H1 (cell line): ENCODE results near the gene MAGOH. TPM values are rescaled to one million over a fixed set of nuclear protein-coding genes. Genes with fewer than 3 reads are reported as not detected.

Experiments
- CTCF ChIA-PET: fragments of 300-600 bp; sonication (Branson Sonifier 250); formaldehyde crosslinking; loops from one replicate; lab custom pipeline; 2021; ENCODE audit not compliant: partially characterized antibody; lab: Charles Lee
- POLR2A ChIA-PET: fragments of 300-600 bp; sonication (Branson Sonifier 250); formaldehyde crosslinking; loops from one replicate; lab custom pipeline; 2021; ENCODE audit warnings: inconsistent platforms; ENCODE audit not compliant: partially characterized antibody; lab: Charles Lee
- DNase-seq, 2 experiments: peaks; one replicate each; pipeline versions ENCODE4 v3.0.0 to v3.0.0-alpha.2; 2010 to 2022; ENCODE audit warnings: low spot score in 2 of 2, low read depth in 1 of 2, mixed read lengths in 1 of 2
- FAIRE-seq: peaks from 2 replicates; lab custom pipeline; 2011; peaks lifted over from hg19 to GRCh38; lab: Jason Lieb, UNC
- H2AFZ ChIP-seq: 2 replicates; pipeline ENCODE4 v1.8.1; 2012; ENCODE audit warnings: low read length, inconsistent platforms
- H2AK5ac ChIP-seq: 2 replicates; pipeline ENCODE4 v1.6.1; 2013; ENCODE audit warnings: low read depth, low read length
- H2BK120ac ChIP-seq: replicated peaks from 2 replicates; pipeline ENCODE3; 2013; ENCODE audit warnings: low read depth, low read length, inconsistent platforms
- H2BK12ac ChIP-seq: 2 replicates; pipeline ENCODE4 v1.6.1; 2013; ENCODE audit warnings: low read depth, low read length
- H2BK15ac ChIP-seq: 2 replicates; pipeline ENCODE4 v1.6.1; 2013; ENCODE audit warnings: low read length
- H2BK20ac ChIP-seq: 2 replicates; pipeline ENCODE4 v1.6.1; 2013; ENCODE audit warnings: low read length
- H2BK5ac ChIP-seq: 2 replicates; pipeline ENCODE4 v1.6.1; 2013; ENCODE audit warnings: low read depth, low read length
- H3K14ac ChIP-seq: 2 replicates; pipeline ENCODE4 v1.6.1; 2013; ENCODE audit warnings: inconsistent platforms; ENCODE audit not compliant: insufficient read length
- H3K18ac ChIP-seq: 2 replicates; pipeline ENCODE4 v1.6.1; 2013; ENCODE audit warnings: low read length; ENCODE audit errors: extremely low read depth
- H3K23ac ChIP-seq: 2 replicates; pipeline ENCODE4 v1.6.1; 2013; ENCODE audit warnings: inconsistent platforms; ENCODE audit not compliant: insufficient read length
- H3K23me2 ChIP-seq: 2 replicates; pipeline ENCODE4 v1.6.1; 2013; ENCODE audit warnings: low read depth, low read length
- H3K27ac ChIP-seq: 2 replicates; pipeline ENCODE4 v1.6.1; 2011; ENCODE audit warnings: low read depth, low read length, inconsistent platforms
- H3K27me3 ChIP-seq, 4 experiments: replicated peaks in 1 of 4; 1 replicate in 1 of 4; 2 replicates in 3 of 4; pipeline versions ENCODE4 v1.6.1 to v1.8.1; 2011 to 2013; ENCODE audit warnings: low read length in 3 of 4, mild to moderate bottlenecking in 3 of 4, inconsistent platforms in 2 of 4, mixed read lengths in 2 of 4, moderate library complexity in 1 of 4; ENCODE audit not compliant: control insufficient read depth in 3 of 4, insufficient read depth in 3 of 4; ENCODE audit errors: extremely low read depth in 1 of 4
- H3K36me3 ChIP-seq, 4 experiments: 2 replicates each; pipeline versions ENCODE4 v1.6.1 to v1.8.1; 2011 to 2013; ENCODE audit warnings: mild to moderate bottlenecking in 4 of 4, low read length in 3 of 4, moderate library complexity in 2 of 4, control low read depth in 1 of 4, inconsistent platforms in 1 of 4; ENCODE audit not compliant: insufficient read depth in 4 of 4, control insufficient read depth in 2 of 4
- H3K4ac ChIP-seq: replicated peaks from 2 replicates; pipeline ENCODE3; 2013; ENCODE audit warnings: low read length, low read depth, mixed read lengths, inconsistent platforms; ENCODE audit not compliant: insufficient read length
- H3K4me1 ChIP-seq, 4 experiments: replicated peaks in 1 of 4; 1 replicate in 1 of 4; 2 replicates in 3 of 4; pipeline versions ENCODE4 v1.6.1 to v1.8.1; 2011 to 2013; ENCODE audit warnings: low read length in 3 of 4, inconsistent platforms in 2 of 4, mixed read lengths in 1 of 4; ENCODE audit not compliant: insufficient read depth in 4 of 4, control insufficient read depth in 3 of 4
- H3K4me2 ChIP-seq, 2 experiments: 2 replicates each; pipeline versions ENCODE4 v1.6.1 to v1.8.1; 2011 to 2013; ENCODE audit warnings: low read depth in 2 of 2, low read length in 2 of 2, control low read depth in 1 of 2, inconsistent platforms in 1 of 2, mild to moderate bottlenecking in 1 of 2; ENCODE audit not compliant: insufficient read depth in 1 of 2
- H3K4me3 ChIP-seq, 4 experiments: fragments of 200-600, 300-600 bp in 1 of 4; sonication (generic), shearing (Covaris generic), sonication (Bioruptor Twin) in 1 of 4; 2 replicates each; pipeline versions ENCODE4 v1.5.1 to v1.8.1; 2011 to 2016; ENCODE audit warnings: low read length in 4 of 4, low read depth in 3 of 4, control low read depth in 2 of 4, inconsistent platforms in 2 of 4, mild to moderate bottlenecking in 2 of 4, mixed read lengths in 1 of 4, moderate library complexity in 1 of 4; ENCODE audit not compliant: insufficient read depth in 2 of 4; ENCODE audit errors: extremely low read depth in 1 of 4
- H3K56ac ChIP-seq: replicated peaks from 2 replicates; pipeline ENCODE3; 2013; ENCODE audit warnings: low read depth, mild to moderate bottlenecking, mixed read lengths, low read length, inconsistent platforms; ENCODE audit not compliant: insufficient read length
- H3K79me1 ChIP-seq: 2 replicates; pipeline ENCODE4 v1.6.1; 2013; ENCODE audit warnings: low read depth, low read length, control low read depth
- H3K79me2 ChIP-seq, 2 experiments: 2 replicates each; pipeline versions ENCODE4 v1.6.1 to v1.8.1; 2012 to 2013; ENCODE audit warnings: low read length in 2 of 2, mild to moderate bottlenecking in 2 of 2, inconsistent platforms in 1 of 2; ENCODE audit not compliant: insufficient read depth in 2 of 2, control insufficient read depth in 1 of 2
- H3K9ac ChIP-seq, 4 experiments: replicated peaks in 1 of 4; 1 replicate in 1 of 4; 2 replicates in 3 of 4; pipeline versions ENCODE4 v1.6.1 to v1.8.1; 2011 to 2013; ENCODE audit warnings: low read depth in 3 of 4, low read length in 3 of 4, control low read depth in 2 of 4, mild to moderate bottlenecking in 2 of 4, moderate library complexity in 2 of 4, inconsistent platforms in 1 of 4; ENCODE audit errors: extremely low read depth in 1 of 4
- H3K9me3 ChIP-seq, 2 experiments: 2 replicates each; pipeline versions ENCODE4 v1.6.1 to v1.8.1; 2012 to 2013; ENCODE audit warnings: mild to moderate bottlenecking in 2 of 2, moderate library complexity in 2 of 2, control low read depth in 1 of 2, inconsistent platforms in 1 of 2, low read depth in 1 of 2, low read length in 1 of 2, mixed read lengths in 1 of 2; ENCODE audit not compliant: insufficient read depth in 2 of 2
- H4K20me1 ChIP-seq, 2 experiments: replicated peaks in 1 of 2; 2 replicates each; pipeline versions ENCODE3 to v1.8.1; 2011 to 2013; ENCODE audit warnings: inconsistent platforms in 2 of 2, low read length in 2 of 2, mild to moderate bottlenecking in 1 of 2; ENCODE audit not compliant: insufficient read depth in 2 of 2, control insufficient read depth in 1 of 2
- H4K5ac ChIP-seq: 2 replicates; pipeline ENCODE4 v1.6.1; 2013; ENCODE audit warnings: low read length, low read depth, mixed read lengths, inconsistent platforms; ENCODE audit not compliant: insufficient read length
- H4K8ac ChIP-seq: 2 replicates; pipeline ENCODE4 v1.8.0; 2013; ENCODE audit warnings: mild to moderate bottlenecking, moderate library complexity, low read length, inconsistent platforms; ENCODE audit not compliant: insufficient read depth; ENCODE audit errors: extremely low read depth
- H4K91ac ChIP-seq: replicated peaks from 2 replicates; pipeline ENCODE3; 2013; ENCODE audit warnings: low read length, mixed read lengths, inconsistent platforms; ENCODE audit not compliant: insufficient read length
- CEBPB ChIP-seq: IDR thresholded peaks from 2 replicates; pipeline ENCODE4 v1.6.1; 2012; ENCODE audit warnings: low read depth, low read length
- GTF2F1 ChIP-seq: IDR thresholded peaks from 2 replicates; pipeline ENCODE4 v1.6.1; 2012; ENCODE audit warnings: low read depth, low read length, improper control_type of control experiment, borderline replicate concordance
- JUN ChIP-seq: IDR thresholded peaks from 2 replicates; pipeline ENCODE4 v1.6.1; 2011; ENCODE audit warnings: low read depth, mild to moderate bottlenecking, improper control_type of control experiment, low read length
- WGBS, 2 experiments: shearing (Covaris generic) in 1 of 2; methylation state at CpG; one replicate each; pipeline versions ENCODE4 v1.1.6 to v1.1.7; 2013 to 2015; ENCODE audit warnings: low lambda C conversion rate in 2 of 2, mixed read lengths in 2 of 2, inconsistent platforms in 1 of 2, low coverage in 1 of 2, missing lambda C conversion rate in 1 of 2; ENCODE audit not compliant: insufficient replicate concordance in 2 of 2, insufficient coverage in 1 of 2, insufficient read length in 1 of 2; ENCODE audit errors: extremely low coverage in 1 of 2, missing lambda C conversion rate in 1 of 2; 5-methylcytosine and 5-hydroxymethylcytosine counted together
- polyA plus RNA-seq, 7 experiments: library from polyadenylated mRNA; depleted of rRNA in 3 of 7; stranded (reverse) in 5 of 7; unstranded in 2 of 7; fragments of >200 nt in 5 of 7; fragments of 200-250 nt in 2 of 7; gene quantifications; 1 replicate in 5 of 7; 2 replicates in 1 of 7; 4 replicates in 1 of 7; pipeline versions ENCODE4 v1.2.1 to v1.2.3, GENCODE V29; 2011 to 2013; ENCODE audit warnings: missing spikeins in 2 of 7, mixed read lengths in 2 of 7
- total RNA-seq: library from RNA; stranded (reverse); fragmentation: NEBNext Ultra II Directional; extraction: Animal tissue kit (Norgen Biotek cat#: 25700); gene quantifications from 2 replicates; pipeline ENCODE4 v1.2.1, GENCODE V29; 2021

MAGOH gene
- total and polyA plus RNA-seq, 2 of the 8 experiments (the other 6 are each of a cell fraction or from before 2014, with no cell fraction given) = 46.9 to 74.3 TPM

GRCh38 chr1:53246261-53247134 lies 8.2 kb upstream of the MAGOH start:
- Histone ChIP-seq H3K4me3 (no peak overlapping the region), H4K20me1 (peaks cover 0 to 1% of the 10 kb centered on the region in 2 experiments), H3K56ac (no peak overlapping the region), H3K14ac (no peak overlapping the region), H3K23me2 (no peaks in the 10 kb centered on the region), H2BK120ac (no peak overlapping the region), H3K79me2 (no peaks in the 10 kb centered on the region), H3K9ac (no peak overlapping the region), H3K18ac (no peak overlapping the region), H3K4ac (no peak overlapping the region), H3K79me1 (no peaks in the 10 kb centered on the region), H2AFZ (no peak overlapping the region), H4K8ac (no peak overlapping the region), H3K9me3 (no peaks in the 10 kb centered on the region), H2BK20ac (no peak overlapping the region), H3K27me3 (no peaks in the 10 kb centered on the region), H3K23ac (no peak overlapping the region), H4K91ac (no peak overlapping the region)
- POLR2A ChIA-PET = interaction anchor here (1.0 to 1.1 kb wide), 2 partner anchors 51 to 80 kb away, joined by 3 read pairs; no protein-coding TSS in a partner anchor
- CTCF ChIA-PET = interaction anchor here (1.2 kb wide), 1 partner anchor 11 kb away, joined by 3 read pairs; no protein-coding TSS in a partner anchor
- TF ChIP-seq GTF2F1 = no peak
- TF ChIP-seq CEBPB = no peak
- TF ChIP-seq JUN = no peak
- TF ChIP-seq, all 59 proteins: peak for 0
- Histone ChIP-seq H3K27ac (no peak overlapping the region), H3K4me1 (no peaks in the 10 kb centered on the region), H4K5ac (no peak overlapping the region), H2BK12ac (no peak overlapping the region), H2AK5ac (no peak overlapping the region), H2BK15ac (no peak overlapping the region), H2BK5ac (no peak overlapping the region), H3K4me2 (no peak overlapping the region), H3K36me3 (peaks cover 20 to 72% (median 54%) of the 10 kb centered on the region in 4 experiments)
- no peak for FAIRE-seq
- DNase-seq = no peak
- WGBS, 2 experiments = 81% methylated on average over 4 of the region's 4 CpGs; no CpG with 5 or more reads in 1 of the 2 experiments
